ENCODE data around the gene NUAK2.
A peak's percentile ranks its signal among the peaks of the same experiment; 100 is the strongest.

NUAK2 gene

DNA sequence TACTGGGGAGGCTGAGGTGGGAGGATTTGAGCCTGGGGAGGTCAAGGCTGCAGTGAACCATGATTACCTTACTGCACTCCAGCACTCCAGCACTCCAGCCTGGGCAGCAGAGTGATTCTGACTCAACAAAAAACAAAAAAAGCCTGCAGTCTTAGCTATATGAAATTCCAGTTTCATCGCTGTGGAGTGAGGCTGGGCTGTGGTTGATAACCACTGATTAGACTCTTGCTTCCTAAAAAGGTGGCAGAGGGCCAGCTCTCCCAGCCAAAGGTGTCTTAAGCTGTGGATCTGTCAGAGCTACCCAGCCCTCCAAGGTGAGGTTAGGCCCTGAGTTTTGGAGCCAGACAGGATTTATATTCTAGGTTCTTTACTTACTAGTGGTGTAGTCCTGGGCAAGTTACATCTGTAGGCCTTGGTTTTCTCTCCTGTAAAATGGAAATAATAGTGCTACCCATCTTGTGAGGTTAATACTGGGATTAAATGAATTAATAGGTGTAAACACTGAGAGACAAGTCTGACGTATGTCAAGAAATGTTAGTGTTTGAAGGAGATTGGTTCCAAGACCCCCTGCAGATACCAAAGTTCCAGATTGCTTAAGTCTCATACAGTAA, 57.9 kb downstream of the NUAK2 start:
- no peaks in the 10 kb centered on the region for H3K36me3 ChIP-seq (ENCODE audit: control insufficient read depth, low read depth, low read length)
- no peak overlapping the region for H3K27ac ChIP-seq (ENCODE audit: low read length)
- H3K9me3 ChIP-seq (ENCODE audit: control insufficient read depth, low read depth, low read length) = no peaks in the 10 kb centered on the region
- H3K4me1 ChIP-seq (ENCODE audit: control insufficient read depth, low read depth, low read length) = peaks cover 26% of the 10 kb centered on the region
- no peaks in the 10 kb centered on the region for H3K27me3 ChIP-seq (ENCODE audit: control insufficient read depth, insufficient read depth, low read length)
- no peak overlapping the region for H3K9ac ChIP-seq (ENCODE audit: low read length)
- H3K4me3 ChIP-seq (ENCODE audit: low read length) = no peak overlapping the region

GRCh38 chr1:205262731-205263171, 58.8 kb downstream of the NUAK2 start:
- H3K4me3 ChIP-seq (ENCODE audit: low read length) = no peak overlapping the region
- H3K9ac ChIP-seq (ENCODE audit: low read length) = no peak overlapping the region
- H3K9me3 ChIP-seq (ENCODE audit: control insufficient read depth, low read depth, low read length) = no peaks in the 10 kb centered on the region
- H3K4me1 ChIP-seq (ENCODE audit: control insufficient read depth, low read depth, low read length) = peaks cover 32% of the 10 kb centered on the region
- no peak overlapping the region for H3K27ac ChIP-seq (ENCODE audit: low read length)
- no peaks in the 10 kb centered on the region for H3K27me3 ChIP-seq (ENCODE audit: control insufficient read depth, insufficient read depth, low read length)
- H3K36me3 ChIP-seq (ENCODE audit: control insufficient read depth, low read depth, low read length) = no peaks in the 10 kb centered on the region

GRCh38 chr1:205261946-205262691, 59.4 kb downstream of the NUAK2 start:
- no peaks in the 10 kb centered on the region for H3K27me3 ChIP-seq (ENCODE audit: control insufficient read depth, insufficient read depth, low read length)
- no peak overlapping the region for H3K27ac ChIP-seq (ENCODE audit: low read length)
- H3K9me3 ChIP-seq (ENCODE audit: control insufficient read depth, low read depth, low read length) = no peaks in the 10 kb centered on the region
- H3K36me3 ChIP-seq (ENCODE audit: control insufficient read depth, low read depth, low read length) = no peaks in the 10 kb centered on the region
- peaks cover 30% of the 10 kb centered on the region for H3K4me1 ChIP-seq (ENCODE audit: control insufficient read depth, low read depth, low read length)
- H3K4me3 ChIP-seq (ENCODE audit: low read length) = no peak overlapping the region
- no peak overlapping the region for H3K9ac ChIP-seq (ENCODE audit: low read length)

- H3K4me3 ChIP-seq (ENCODE audit: low read length) = no peak overlapping the region
- H3K27ac ChIP-seq (ENCODE audit: low read length) = no peak overlapping the region
- no peaks in the 10 kb centered on the region for H3K36me3 ChIP-seq (ENCODE audit: control insufficient read depth, low read depth, low read length)
- no peaks in the 10 kb centered on the region for H3K27me3 ChIP-seq (ENCODE audit: control insufficient read depth, insufficient read depth, low read length)
- H3K9me3 ChIP-seq (ENCODE audit: control insufficient read depth, low read depth, low read length) = no peaks in the 10 kb centered on the region
- H3K4me1 ChIP-seq (ENCODE audit: control insufficient read depth, low read depth, low read length) = peaks cover 24% of the 10 kb centered on the region
- no peak overlapping the region for H3K9ac ChIP-seq (ENCODE audit: low read length)
Observed at GRCh38 chr1:205260948-205261732, 60.4 kb downstream of the NUAK2 start.

DNA sequence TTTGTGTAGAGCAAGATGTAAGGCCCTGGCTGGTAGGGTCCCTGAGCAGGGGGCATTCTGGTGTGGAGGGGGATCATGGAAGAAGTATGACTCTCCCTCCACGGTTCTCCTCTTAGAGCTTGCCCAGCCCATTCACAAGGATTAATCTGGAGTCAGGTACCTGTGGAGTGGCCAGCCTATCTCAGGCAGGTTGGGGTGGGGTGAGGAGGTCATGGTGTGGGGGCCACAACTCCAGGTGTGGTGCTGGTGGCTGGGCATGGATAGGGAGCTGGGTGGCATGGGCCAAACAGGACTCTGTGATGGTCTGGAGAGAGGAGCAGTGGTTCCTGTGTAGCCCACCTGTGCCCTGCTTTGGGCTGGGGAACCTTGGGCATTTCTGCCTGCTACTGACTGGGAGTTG, 61.5 kb downstream of the NUAK2 start:
- Histone ChIP-seq H3K9ac (ENCODE audit: low read length) (no peak overlapping the region), H3K9me3 (ENCODE audit: control insufficient read depth, low read depth, low read length) (no peaks in the 10 kb centered on the region), H3K27me3 (ENCODE audit: control insufficient read depth, insufficient read depth, low read length) (no peaks in the 10 kb centered on the region), H3K4me1 (ENCODE audit: control insufficient read depth, low read depth, low read length) (peaks cover 24% of the 10 kb centered on the region), H3K4me3 (ENCODE audit: low read length) (no peak overlapping the region), H3K36me3 (ENCODE audit: control insufficient read depth, low read depth, low read length) (no peaks in the 10 kb centered on the region), H3K27ac (ENCODE audit: low read length) (no peak overlapping the region)

- H3K4me1 ChIP-seq (ENCODE audit: control insufficient read depth, low read depth, low read length) = peaks cover 24% of the 10 kb centered on the region
Observed at GRCh38 chr1:205259324-205259832, 62.2 kb downstream of the NUAK2 start.

GRCh38 chr1:205258719-205259118, 62.8 kb downstream of the NUAK2 start:
- Histone ChIP-seq H3K4me3 (ENCODE audit: low read length) (no peak overlapping the region), H3K9ac (ENCODE audit: low read length) (no peak overlapping the region), H3K27ac (ENCODE audit: low read length) (no peak overlapping the region)

More at GRCh38 chr1:205259324-205259832, 62.2 kb downstream of the NUAK2 start:
- Histone ChIP-seq H3K27ac (ENCODE audit: low read length) (no peak overlapping the region), H3K9me3 (ENCODE audit: control insufficient read depth, low read depth, low read length) (no peaks in the 10 kb centered on the region), H3K9ac (ENCODE audit: low read length) (peak overlapping the region; percentile 6), H3K27me3 (ENCODE audit: control insufficient read depth, insufficient read depth, low read length) (no peaks in the 10 kb centered on the region), H3K4me3 (ENCODE audit: low read length) (no peak overlapping the region), H3K36me3 (ENCODE audit: control insufficient read depth, low read depth, low read length) (no peaks in the 10 kb centered on the region)

GRCh38 chr1:205258261-205258691, 63.3 kb downstream of the NUAK2 start:
- H3K27me3 ChIP-seq (ENCODE audit: control insufficient read depth, insufficient read depth, low read length) = no peaks in the 10 kb centered on the region
- H3K27ac ChIP-seq (ENCODE audit: low read length) = no peak overlapping the region
- H3K36me3 ChIP-seq (ENCODE audit: control insufficient read depth, low read depth, low read length) = no peaks in the 10 kb centered on the region
- H3K4me3 ChIP-seq (ENCODE audit: low read length) = no peak overlapping the region
- peaks cover 24% of the 10 kb centered on the region for H3K4me1 ChIP-seq (ENCODE audit: control insufficient read depth, low read depth, low read length)
- no peaks in the 10 kb centered on the region for H3K9me3 ChIP-seq (ENCODE audit: control insufficient read depth, low read depth, low read length)
- H3K9ac ChIP-seq (ENCODE audit: low read length) = no peak overlapping the region

More at GRCh38 chr1:205258719-205259118, 62.8 kb downstream of the NUAK2 start:
- H3K36me3 ChIP-seq (ENCODE audit: control insufficient read depth, low read depth, low read length) = no peaks in the 10 kb centered on the region
- H3K4me1 ChIP-seq (ENCODE audit: control insufficient read depth, low read depth, low read length) = peaks cover 24% of the 10 kb centered on the region
- no peaks in the 10 kb centered on the region for H3K27me3 ChIP-seq (ENCODE audit: control insufficient read depth, insufficient read depth, low read length)
- H3K9me3 ChIP-seq (ENCODE audit: control insufficient read depth, low read depth, low read length) = no peaks in the 10 kb centered on the region

DNA sequence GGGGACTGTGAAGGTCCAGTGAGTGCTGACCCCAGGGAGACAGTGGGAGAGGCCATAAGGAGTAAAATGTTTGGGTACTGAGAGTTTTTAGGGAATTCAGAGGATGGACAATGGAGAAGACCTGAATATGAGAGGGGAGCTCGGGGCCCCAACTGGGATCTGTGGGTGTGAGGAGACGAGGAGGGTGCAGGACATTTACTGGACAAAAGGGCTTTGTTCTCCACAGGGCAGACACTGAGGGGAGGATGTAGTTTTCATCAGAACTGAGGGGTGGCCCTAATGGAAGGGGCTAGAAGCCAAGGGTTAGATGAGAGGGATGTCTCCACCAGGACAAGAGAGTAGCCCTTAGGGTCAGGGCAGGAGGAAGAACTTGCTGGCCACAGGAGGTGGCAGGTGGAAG, 63.8 kb downstream of the NUAK2 start:
- H3K4me3 ChIP-seq (ENCODE audit: low read length) = no peak overlapping the region
- H3K27me3 ChIP-seq (ENCODE audit: control insufficient read depth, insufficient read depth, low read length) = no peaks in the 10 kb centered on the region
- no peaks in the 10 kb centered on the region for H3K9me3 ChIP-seq (ENCODE audit: control insufficient read depth, low read depth, low read length)
- H3K27ac ChIP-seq (ENCODE audit: low read length) = no peak overlapping the region
- H3K36me3 ChIP-seq (ENCODE audit: control insufficient read depth, low read depth, low read length) = no peaks in the 10 kb centered on the region
- no peak overlapping the region for H3K9ac ChIP-seq (ENCODE audit: low read length)
- peaks cover 21% of the 10 kb centered on the region for H3K4me1 ChIP-seq (ENCODE audit: control insufficient read depth, low read depth, low read length)

- H3K4me1 ChIP-seq (ENCODE audit: control insufficient read depth, low read depth, low read length) = peaks cover 15% of the 10 kb centered on the region
- no peak overlapping the region for H3K4me3 ChIP-seq (ENCODE audit: low read length)
- no peaks in the 10 kb centered on the region for H3K27me3 ChIP-seq (ENCODE audit: control insufficient read depth, insufficient read depth, low read length)
- H3K9ac ChIP-seq (ENCODE audit: low read length) = no peak overlapping the region
- H3K36me3 ChIP-seq (ENCODE audit: control insufficient read depth, low read depth, low read length) = no peaks in the 10 kb centered on the region
- no peaks in the 10 kb centered on the region for H3K9me3 ChIP-seq (ENCODE audit: control insufficient read depth, low read depth, low read length)
- no peak overlapping the region for H3K27ac ChIP-seq (ENCODE audit: low read length)
Observed at GRCh38 chr1:205256951-205257625, 64.5 kb downstream of the NUAK2 start.

Data from iPS-18a (cell line).